Esophagus muscularis mucosa (tissue), 3 donors: ENCODE results near the gene MCM5.

ENCODE experiments used
- CTCF ChIP-seq, 3 experiments: fragments of 200-600 bp in 2 of 3; fragments of 450-650 bp in 1 of 3; sonication (generic) in 2 of 3; IDR thresholded peaks; one replicate each; pipeline ENCODE4 v1.5.1; 2017 to 2019; ENCODE audit warnings: antibody characterized with exemption in 3 of 3, mild to moderate bottlenecking in 2 of 3, moderate library complexity in 1 of 3
- EP300 ChIP-seq: sonication (generic); formaldehyde crosslinking; IDR thresholded peaks from one replicate; pipeline ENCODE4 v1.6.1; 2017; ENCODE audit warnings: antibody characterized with exemption

GRCh38 chr22:35407362-35407761 lies 7.4 kb downstream of the MCM5 start:
- no peak for TF ChIP-seq CTCF (IDR thresholded peaks at IDR 0.05)
- no peak for TF ChIP-seq EP300
